22Rv1 (cell line): ENCODE data around the gene ZYX.

Experiments
- H3K27ac ChIP-seq: fragments of 450-650 bp; 2 replicates; pipeline ENCODE4 v1.5.1; 2017
- CTCF ChIP-seq: fragments of 450-650 bp; IDR thresholded peaks from 2 replicates; pipeline ENCODE4 v1.5.1; 2017; ENCODE audit warnings: mild to moderate bottlenecking
- ZFX ChIP-seq: fragments of 450-650 bp; IDR thresholded peaks from 2 replicates; pipeline ENCODE4 v1.6.1; 2017; ENCODE audit warnings: antibody characterized with exemption, borderline replicate concordance

The ZYX gene

DNA sequence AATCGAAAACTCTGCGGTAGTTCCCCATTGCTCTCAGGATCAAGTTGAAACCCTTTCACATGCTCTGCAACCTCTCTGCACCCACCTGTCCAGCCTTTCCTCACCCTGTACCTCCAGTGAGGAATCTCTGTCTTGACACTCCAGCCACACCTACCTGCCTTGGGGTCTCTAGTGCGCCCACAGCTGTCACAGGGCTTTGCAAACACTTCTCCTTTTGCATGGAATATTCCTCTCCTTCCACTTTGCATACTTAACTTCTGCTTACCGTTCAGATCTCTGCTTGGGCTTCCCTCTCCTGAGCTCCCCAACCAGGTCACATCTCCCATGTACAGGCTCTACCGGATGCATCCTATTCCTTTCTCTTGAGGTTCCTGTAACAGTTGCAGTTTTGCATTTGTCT is 6.6 kb upstream of the ZYX start:
- no peak overlapping the region for H3K27ac ChIP-seq
- TF ChIP-seq ZFX: no peak

- H3K27ac ChIP-seq: no peak overlapping the region
Observed at GRCh38 chr7:143375298-143376034, 5.7 kb upstream of the ZYX start.

DNA sequence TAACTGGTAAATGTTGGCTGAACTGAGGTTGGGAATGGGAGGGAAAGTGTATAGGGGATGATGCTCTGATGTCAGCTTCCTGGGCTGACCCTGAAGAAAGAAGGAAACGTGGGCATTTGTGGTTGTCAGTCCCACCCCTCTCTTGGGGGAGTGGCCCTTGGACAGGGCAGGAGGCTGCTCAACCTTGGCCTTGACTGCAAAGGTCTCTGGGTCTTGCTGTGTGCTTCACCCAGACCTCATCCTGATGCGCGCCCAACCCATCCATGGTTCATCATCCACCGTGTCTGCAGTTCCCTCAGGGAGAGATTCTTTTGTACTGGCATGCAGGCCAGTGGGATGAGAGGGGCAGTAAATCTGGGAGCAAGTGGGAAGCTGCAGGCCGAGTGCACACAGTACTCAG is 4.7 kb upstream of the ZYX start:
- H3K27ac ChIP-seq: no peak overlapping the region
- no peak for TF ChIP-seq CTCF
- TF ChIP-seq ZFX: no peak

More at GRCh38 chr7:143375298-143376034, 5.7 kb upstream of the ZYX start:
- TF ChIP-seq ZFX (no peak), CTCF (no peak)

- TF ChIP-seq ZFX: no peak
- H3K27ac ChIP-seq: peak overlapping the region; percentile 85
Observed at GRCh38 chr7:143379611-143380259, 1.4 kb upstream of the ZYX start.

GRCh38 chr7:143380260-143380645 is 892 bp upstream of the ZYX start:
- H3K27ac ChIP-seq: peak overlapping the region; percentile 85
- no peak for TF ChIP-seq ZFX
- peak; percentile 99 for TF ChIP-seq CTCF

- H3K27ac ChIP-seq: peak overlapping the region; percentile 85
- no peak for TF ChIP-seq ZFX
- no peak for TF ChIP-seq CTCF
Observed at GRCh38 chr7:143381427-143382125, 431 bp downstream of the ZYX start.

DNA sequence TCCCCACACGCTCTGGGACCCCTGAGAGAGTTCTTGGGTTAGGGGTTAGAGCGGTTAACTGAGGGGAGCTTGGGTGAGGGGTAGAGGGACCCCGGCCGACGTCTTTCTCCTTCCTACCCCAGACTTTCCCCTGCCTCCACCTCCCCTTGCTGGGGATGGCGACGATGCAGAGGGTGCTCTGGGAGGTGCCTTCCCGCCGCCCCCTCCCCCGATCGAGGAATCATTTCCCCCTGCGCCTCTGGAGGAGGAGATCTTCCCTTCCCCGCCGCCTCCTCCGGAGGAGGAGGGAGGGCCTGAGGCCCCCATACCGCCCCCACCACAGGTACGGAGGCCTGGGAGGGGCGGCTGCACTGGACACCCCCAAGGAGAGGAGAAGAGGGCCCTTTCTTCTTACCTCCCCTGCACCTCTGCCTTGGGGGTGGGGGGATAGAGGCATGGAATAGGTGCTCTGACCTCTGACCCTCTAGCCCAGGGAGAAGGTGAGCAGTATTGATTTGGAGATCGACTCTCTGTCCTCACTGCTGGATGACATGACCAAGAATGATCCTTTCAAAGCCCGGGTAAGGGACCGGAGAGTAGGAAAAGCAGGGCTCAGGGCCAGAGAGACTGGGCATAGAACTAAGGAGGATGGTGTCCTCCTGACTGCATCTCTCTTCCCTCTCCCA is 1.1 kb downstream of the ZYX start:
- H3K27ac ChIP-seq: no peak overlapping the region
- no peak for TF ChIP-seq ZFX
- TF ChIP-seq CTCF: no peak
